GM12878 (cell line): ENCODE results near the gene POLR3K. TPM values are rescaled to one million over a fixed set of nuclear protein-coding genes. Genes with fewer than 3 reads are reported as not detected.

Experiments used
- ATAC-seq: fragments of 200-7000 bp; cut with Tn5 transposase; 3 replicates; pipeline ENCODE4 v1.9.1; 2020; ENCODE audit warnings: mild to moderate bottlenecking, moderate library complexity
- BruUV-seq: library from RNA; stranded (reverse); fragments of 400-500 nt; replicated peaks from 2 replicates; lab custom pipeline; 2021; lab: Mats Ljungman, UMichigan
- CTCF ChIA-PET: fragments of 300-600 bp; sonication (Branson Sonifier 250); formaldehyde crosslinking; extraction: SDS; loops from one replicate; lab custom pipeline; 2021; ENCODE audit warnings: inconsistent platforms; lab: Yijun Ruan, JAX
- POLR2A ChIA-PET: fragments of 350-600 bp; formaldehyde crosslinking; extraction: SDS; loops from one replicate; lab custom pipeline; 2021; ENCODE audit warnings: inconsistent platforms; lab: Charles Lee
- RAD21 ChIA-PET: fragments of 300-600 bp; sonication (Branson Sonifier 250); formaldehyde crosslinking; loops from one replicate; lab custom pipeline; 2023; ENCODE audit warnings: antibody characterized with exemption; ENCODE audit not compliant: unreplicated experiment; lab: Charles Lee
- SMC1A ChIA-PET: fragments of 300-600 bp; sonication (Branson Sonifier 250); formaldehyde crosslinking; loops from one replicate; lab custom pipeline; 2023; ENCODE audit not compliant: unreplicated experiment, uncharacterized antibody; lab: Charles Lee
- DNase-seq: peaks from one replicate; pipeline ENCODE4 v3.0.0-alpha.2; 2011; ENCODE audit warnings: low read depth, low spot score
- FAIRE-seq: peaks from 3 replicates; lab custom pipeline; 2011; peaks lifted over from hg19 to GRCh38; lab: Jason Lieb, UNC
- H2AFZ ChIP-seq: 2 replicates; pipeline ENCODE4 v1.6.0; 2011; ENCODE audit warnings: low read depth, low read length, control low read depth; ENCODE audit not compliant: control insufficient read depth
- H3K27ac ChIP-seq: 2 replicates; pipeline ENCODE4 v1.5.1; 2011; ENCODE audit warnings: control low read depth; ENCODE audit not compliant: control insufficient read depth, insufficient read depth
- H3K27me3 ChIP-seq, 2 experiments: replicated peaks in 1 of 2; 2 replicates each; pipeline versions ENCODE4 v1.6.0 to v1.6.1; 2011; ENCODE audit warnings: low read length in 1 of 2; ENCODE audit not compliant: control insufficient read depth in 2 of 2, insufficient read depth in 2 of 2
- H3K36me3 ChIP-seq, 2 experiments: 2 replicates each; pipeline ENCODE4 v1.5.1; 2011; ENCODE audit warnings: low read length in 1 of 2; ENCODE audit not compliant: control insufficient read depth in 2 of 2, insufficient read depth in 2 of 2
- H3K4me1 ChIP-seq: 2 replicates; pipeline ENCODE4 v1.6.1; 2011; ENCODE audit warnings: mild to moderate bottlenecking, low read length, moderate library complexity, mixed read lengths; ENCODE audit not compliant: control insufficient read depth, insufficient read depth
- H3K4me2 ChIP-seq: 2 replicates; pipeline ENCODE4 v1.6.0; 2011; ENCODE audit warnings: control low read depth; ENCODE audit not compliant: control insufficient read depth, insufficient read depth
- H3K4me3 ChIP-seq: fragments of 200-600 bp; sonication (generic); 2 replicates; pipeline ENCODE4 v1.5.1; 2016
- H3K79me2 ChIP-seq: 2 replicates; pipeline ENCODE4 v1.6.0; 2011; ENCODE audit warnings: low read length; ENCODE audit not compliant: control insufficient read depth, insufficient read depth
- H3K9ac ChIP-seq: 2 replicates; pipeline ENCODE4 v1.8.0; 2011; ENCODE audit warnings: low read length, control low read depth, mixed read lengths; ENCODE audit not compliant: control insufficient read depth, insufficient read depth
- H3K9me3 ChIP-seq: replicated peaks from 3 replicates; pipeline ENCODE4 v1.5.1; 2011; ENCODE audit warnings: mild to moderate bottlenecking, low read length; ENCODE audit not compliant: control insufficient read depth, insufficient read depth
- H4K20me1 ChIP-seq: 2 replicates; pipeline ENCODE4 v1.6.0; 2011; ENCODE audit not compliant: control insufficient read depth, insufficient read depth
- CBFB ChIP-seq: IDR thresholded peaks from 2 replicates; pipeline ENCODE4 v1.6.1; 2016; ENCODE audit warnings: antibody characterized with exemption, low read depth
- CTCF ChIP-seq, 3 experiments: IDR thresholded peaks in 2 of 3; conservative IDR thresholded peaks in 1 of 3; 2 replicates each; pipeline ENCODE4 v1.5.1; 2011; ENCODE audit warnings: low read depth in 3 of 3, low read length in 3 of 3, mild to moderate bottlenecking in 3 of 3, control low read depth in 2 of 3, moderate library complexity in 2 of 3, inconsistent platforms in 1 of 3, mixed read lengths in 1 of 3; ENCODE audit not compliant: control insufficient read depth in 2 of 3, insufficient read depth in 1 of 3; ENCODE audit errors: extremely low read depth in 1 of 3
- DPF2 ChIP-seq: fragments of 450-650 bp; IDR thresholded peaks from 2 replicates; pipeline ENCODE4 v1.6.1; 2017; ENCODE audit warnings: mild to moderate bottlenecking
- EGR1 ChIP-seq, 2 experiments: IDR thresholded peaks; 1 replicate in 1 of 2; 2 replicates in 1 of 2; pipeline ENCODE4 v1.6.1; 2011 to 2012; ENCODE audit warnings: low read depth in 2 of 2, low read length in 2 of 2, borderline replicate concordance in 1 of 2, mild to moderate bottlenecking in 1 of 2, moderate library complexity in 1 of 2
- FOS ChIP-seq: IDR thresholded peaks from 3 replicates; pipeline ENCODE4 v1.6.1; 2011; ENCODE audit warnings: borderline replicate concordance; ENCODE audit not compliant: insufficient read length; ENCODE audit errors: extremely low read depth
- FOXM1 ChIP-seq: IDR thresholded peaks from 2 replicates; pipeline ENCODE4 v1.6.1; 2012; ENCODE audit warnings: low read depth, mild to moderate bottlenecking, inconsistent platforms, low read length, moderate library complexity
- NKRF ChIP-seq: fragments of 450-650 bp; conservative IDR thresholded peaks from 2 replicates; pipeline ENCODE4 v1.6.1; 2017; ENCODE audit warnings: mild to moderate bottlenecking, moderate library complexity
- NR2C1 ChIP-seq: fragments of 450-650 bp; IDR thresholded peaks from 2 replicates; pipeline ENCODE4 v1.6.1; 2017; ENCODE audit warnings: antibody characterized with exemption, mild to moderate bottlenecking, moderate library complexity
- PAX5 ChIP-seq: IDR thresholded peaks from 2 replicates; pipeline ENCODE4 v1.6.1; 2011; ENCODE audit warnings: low read depth, low read length, borderline replicate concordance
- RAD51 ChIP-seq: fragments of 450-650 bp; IDR thresholded peaks from 2 replicates; pipeline ENCODE4 v1.6.1; 2016; ENCODE audit warnings: moderate library complexity, mild to moderate bottlenecking, inconsistent platforms
- RCOR1 ChIP-seq: conservative IDR thresholded peaks from 2 replicates; pipeline ENCODE4 v1.6.1; 2012; ENCODE audit warnings: low read depth, low read length, improper control_type of control experiment
- SMARCA5 ChIP-seq: fragments of 450-650 bp; IDR thresholded peaks from 2 replicates; pipeline ENCODE4 v1.6.1; 2017; ENCODE audit warnings: mild to moderate bottlenecking
- STAT3 ChIP-seq: IDR thresholded peaks from 2 replicates; pipeline ENCODE4 v1.6.1; 2011; ENCODE audit warnings: low read depth, low read length, improper control_type of control experiment
- YY1 ChIP-seq: IDR thresholded peaks from 2 replicates; pipeline ENCODE4 v1.6.1; 2011; ENCODE audit warnings: low read depth, mild to moderate bottlenecking, low read length
- ZBTB11 ChIP-seq: fragments of 450-650 bp; formaldehyde crosslinking; IDR thresholded peaks from 2 replicates; pipeline ENCODE4 v1.5.0; 2022; ENCODE audit warnings: mild to moderate bottlenecking, missing genetic modification characterization
- WGBS: methylation state at CpG from one replicate; pipeline ENCODE4 v1.1.6; 2016; ENCODE audit warnings: low lambda C conversion rate; ENCODE audit not compliant: insufficient replicate concordance, insufficient coverage; ENCODE audit errors: missing lambda C conversion rate; 5-methylcytosine and 5-hydroxymethylcytosine counted together
- in situ Hi-C: fragments of 300-500 bp; cut with MboI; formaldehyde crosslinking; loops from 9 replicates; pipeline ENCODE4 v1.14.3; 2018; ENCODE audit warnings: mixed read lengths
- intact Hi-C: fragments of 100-400 bp; cut with micrococcal nuclease; formaldehyde crosslinking; loops from one replicate; pipeline ENCODE4 v1.14.2; 2022; ENCODE audit not compliant: unreplicated experiment
- polyA plus RNA-seq, 11 experiments: library from polyadenylated mRNA; depleted of rRNA in 4 of 11; unstranded in 6 of 11; stranded (reverse) in 5 of 11; fragments of >200 nt; fragmentation: Nextera tagmentation in 4 of 11; fragmentation: Illumina TruSeq in 1 of 11; extraction: Ambion mirVana in 4 of 11; extraction: Trizol in 1 of 11; gene quantifications; 1 replicate in 1 of 11; 2 replicates in 10 of 11; pipeline versions ENCODE4 v1.2.1 to v1.2.3, GENCODE V29; 2011 to 2016; ENCODE audit warnings: inconsistent platforms in 2 of 11, missing spikeins in 2 of 11, low read depth in 1 of 11
- total RNA-seq, 4 experiments: library from RNA; depleted of rRNA in 3 of 4; stranded (reverse); fragments of >200 nt in 3 of 4; fragmentation: Illumina TruSeq in 1 of 4; extraction: Trizol in 1 of 4; gene quantifications; 2 replicates each; pipeline versions ENCODE4 v1.2.1 to v1.2.3, GENCODE V29; 2013 to 2021

Gene POLR3K
- total and polyA plus RNA-seq, 10 of the 15 experiments (the other 5 are each of a cell fraction or from before 2014, with no cell fraction given) = 25.3 to 222 (median 64.0) TPM

GRCh38 chr16:62283-62967 lies 9.0 kb upstream of the POLR3K start (continued):
- TF ChIP-seq CTCF (IDR thresholded peaks at IDR 0.05 in 2 of 3, conservative IDR thresholded peaks at IDR 0.05 in 1 of 3; ENCODE audit: control insufficient read depth in 2 of 3, extremely low read depth in 1 of 3, insufficient read depth in 1 of 3, low read depth in 3 of 3, low read length in 3 of 3) (no peak), EGR1 (IDR thresholded peaks at IDR 0.05; ENCODE audit: borderline replicate concordance in 1 of 2, low read depth in 2 of 2, low read length in 2 of 2) (no peak)
- TF ChIP-seq, all 136 proteins: peak for 0

- CTCF ChIA-PET = interaction anchor here (14.2 kb wide), 1 partner anchor 35 kb away, joined by 319 read pairs; no protein-coding TSS in a partner anchor
- TF ChIP-seq ZBTB11 (CRISPR knock-in tag) = no peak
- TF ChIP-seq FOXM1 = no peak
- TF ChIP-seq DPF2 = no peak
- TF ChIP-seq RAD51 = no peak
- TF ChIP-seq STAT3 = no peak
- no peak for TF ChIP-seq FOS
- no peak for TF ChIP-seq CBFB
- no peak for TF ChIP-seq SMARCA5
- no peak for TF ChIP-seq RCOR1
- no peak for TF ChIP-seq YY1
- TF ChIP-seq PAX5 = no peak
- TF ChIP-seq NKRF = no peak
- TF ChIP-seq NR2C1 = no peak
Measured at GRCh38 chr16:61879-62281, 8.5 kb upstream of the POLR3K start.

More at GRCh38 chr16:61879-62281, 8.5 kb upstream of the POLR3K start:
- intact Hi-C loops (no loop called here), in situ Hi-C loops (no loop called here)
- no peaks in the 10 kb centered on the region for H4K20me1 ChIP-seq
- no peaks in the 10 kb centered on the region for H3K4me1 ChIP-seq
- ChIA-PET RAD21 (interaction anchor here (6.5 kb wide), 1 partner anchor 34 kb away, joined by 132 read pairs; no protein-coding TSS in a partner anchor), SMC1A (interaction anchor here (6.4 kb wide), 1 partner anchor 34 kb away, joined by 77 read pairs; no protein-coding TSS in a partner anchor), POLR2A (no interaction called here)
- H3K4me2 ChIP-seq = no peak overlapping the region
- H3K4me3 ChIP-seq = no peak overlapping the region
- no peak for DNase-seq
- ATAC-seq = no peak
- FAIRE-seq = no peak
- H2AFZ ChIP-seq = no peak overlapping the region
- peaks cover 0 to 2% of the 10 kb centered on the region in 2 experiments; a peak in 2 of 4 replicates for H3K36me3 ChIP-seq
- no TSS peak for BruUV-seq
- H3K79me2 ChIP-seq = no peaks in the 10 kb centered on the region
- H3K27ac ChIP-seq = no peak overlapping the region
- H3K27me3 ChIP-seq = no peaks in the 10 kb centered on the region
- no peak overlapping the region for H3K9ac ChIP-seq
- 93% methylated on average over 26 of the region's 32 CpGs for WGBS
- H3K9me3 ChIP-seq = no peaks in the 10 kb centered on the region
